Inferior parietal cortex (tissue), 1 donor: ENCODE results near the gene NRXN3.

Source experiments
- DNase-seq: peaks from one replicate; pipeline ENCODE4 v3.0.0-alpha.2; 2016; ENCODE audit errors: extremely low spot score

NRXN3 gene

GRCh38 chr14:79878229-79878628, 1708.1 kb downstream of the NRXN3 start:
- DNase-seq: no peak

- DNase-seq: no peak
Observed at GRCh38 chr14:79878785-79879184, 1708.6 kb downstream of the NRXN3 start.

GRCh38 chr14:79881299-79881698, 1711.1 kb downstream of the NRXN3 start:
- DNase-seq: no peak

- no peak for DNase-seq
Observed at GRCh38 chr14:79890527-79890926, 1720.4 kb downstream of the NRXN3 start.

GRCh38 chr14:79896009-79896408, 1725.8 kb downstream of the NRXN3 start:
- DNase-seq: no peak

GRCh38 chr14:79899610-79900009, 1729.4 kb downstream of the NRXN3 start:
- no peak for DNase-seq

GRCh38 chr14:79904497-79904896, 1734.3 kb downstream of the NRXN3 start:
- no peak for DNase-seq

- no peak for DNase-seq
Observed at GRCh38 chr14:79906994-79907393, 1736.8 kb downstream of the NRXN3 start.

- DNase-seq: no peak
Observed at GRCh38 chr14:79910086-79910485, 1739.9 kb downstream of the NRXN3 start.

GRCh38 chr14:79911744-79912143, 1741.6 kb downstream of the NRXN3 start:
- no peak for DNase-seq

GRCh38 chr14:79914595-79914994, 1744.4 kb downstream of the NRXN3 start:
- no peak for DNase-seq

GRCh38 chr14:79915406-79915805, 1745.2 kb downstream of the NRXN3 start:
- no peak for DNase-seq

- no peak for DNase-seq
Observed at GRCh38 chr14:79916281-79916680, 1746.1 kb downstream of the NRXN3 start.

- no peak for DNase-seq
Observed at GRCh38 chr14:79916892-79917291, 1746.7 kb downstream of the NRXN3 start.
